GM19193 (cell line): ENCODE data around the gene C19orf81.

Experiments used
- POLR2A ChIP-seq: IDR thresholded peaks from 4 replicates; pipeline ENCODE4 v1.6.1; 2011; ENCODE audit not compliant: insufficient read depth, insufficient read length; ENCODE audit errors: extremely low read depth

C19orf81 gene

DNA sequence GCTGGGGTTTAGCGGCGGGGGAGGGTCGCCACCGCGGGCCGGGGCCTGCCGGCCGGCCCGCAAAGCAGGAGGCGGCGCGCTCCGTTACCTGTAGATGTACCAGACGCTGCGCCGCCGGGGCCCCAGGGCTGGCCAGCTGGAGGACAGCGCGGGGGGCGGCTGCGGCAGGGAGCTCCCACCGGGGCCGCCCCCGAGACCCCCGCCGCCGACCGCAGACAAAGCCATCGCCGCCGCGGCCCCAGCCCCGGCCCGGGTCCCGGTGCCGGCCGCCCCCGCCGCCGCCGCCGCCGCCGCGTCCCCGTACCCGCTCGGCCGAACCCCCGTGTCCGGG is 45.5 kb downstream of the C19orf81 start:
- no peak for TF ChIP-seq POLR2A

DNA sequence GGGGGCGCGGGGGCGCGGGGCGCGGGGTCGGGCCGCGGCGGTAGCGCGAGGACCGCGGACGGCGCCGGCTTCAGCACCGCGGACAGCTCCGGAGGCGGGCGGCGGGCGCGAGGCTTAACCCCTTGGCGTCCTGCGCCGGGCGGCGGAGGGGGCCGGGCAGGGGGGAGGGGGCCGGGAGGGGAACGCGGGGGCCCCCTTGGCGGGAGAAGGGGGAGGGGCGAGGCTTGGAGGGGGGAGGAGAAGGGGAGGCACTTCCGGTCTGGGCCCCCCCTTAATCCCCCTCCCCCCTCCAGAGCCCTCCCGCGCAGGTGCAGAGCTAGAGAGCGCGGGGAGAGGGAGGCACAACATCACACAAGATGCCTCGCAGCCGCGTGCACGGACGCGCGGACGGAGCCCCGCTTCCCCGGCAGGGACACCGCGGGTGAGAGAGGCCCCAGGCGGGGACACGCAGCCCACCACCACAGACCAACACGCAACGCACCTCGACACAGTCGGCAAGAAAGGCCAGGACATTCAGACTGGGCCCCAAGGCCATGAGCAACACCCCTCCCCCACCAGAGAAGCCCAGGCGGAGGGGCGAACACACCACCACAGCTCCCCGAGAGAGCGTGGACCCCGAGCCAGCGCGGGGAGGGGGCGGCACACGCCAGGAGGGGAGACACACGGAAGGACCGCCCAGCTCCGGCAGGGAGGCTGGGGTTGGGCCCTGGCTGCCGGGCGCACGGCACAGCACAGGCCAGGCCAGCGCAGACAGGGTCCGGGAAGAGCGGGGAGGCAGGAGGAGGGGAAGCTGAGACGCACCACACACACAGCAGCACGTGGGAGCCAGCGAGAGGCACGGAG is 46.2 kb downstream of the C19orf81 start:
- no peak for TF ChIP-seq POLR2A

DNA sequence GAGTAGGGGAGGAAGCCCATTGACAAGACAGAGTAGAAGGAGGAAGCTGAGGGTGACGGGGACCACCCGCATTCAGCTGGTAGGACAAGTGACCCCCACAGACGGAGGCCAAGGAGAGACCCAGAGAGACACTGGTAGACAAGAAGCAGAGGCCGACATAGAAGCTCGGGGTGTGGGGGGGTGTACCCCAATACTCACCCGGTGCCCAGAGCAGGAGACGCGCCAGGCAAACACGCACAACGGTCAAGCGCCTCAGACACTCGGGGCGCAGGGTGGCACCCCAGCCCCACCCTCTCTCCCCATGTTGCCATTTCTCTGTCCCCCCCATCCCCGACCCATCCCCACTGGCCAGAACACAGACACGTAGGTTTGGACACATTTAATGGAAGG is 46.8 kb downstream of the C19orf81 start:
- TF ChIP-seq POLR2A = no peak

DNA sequence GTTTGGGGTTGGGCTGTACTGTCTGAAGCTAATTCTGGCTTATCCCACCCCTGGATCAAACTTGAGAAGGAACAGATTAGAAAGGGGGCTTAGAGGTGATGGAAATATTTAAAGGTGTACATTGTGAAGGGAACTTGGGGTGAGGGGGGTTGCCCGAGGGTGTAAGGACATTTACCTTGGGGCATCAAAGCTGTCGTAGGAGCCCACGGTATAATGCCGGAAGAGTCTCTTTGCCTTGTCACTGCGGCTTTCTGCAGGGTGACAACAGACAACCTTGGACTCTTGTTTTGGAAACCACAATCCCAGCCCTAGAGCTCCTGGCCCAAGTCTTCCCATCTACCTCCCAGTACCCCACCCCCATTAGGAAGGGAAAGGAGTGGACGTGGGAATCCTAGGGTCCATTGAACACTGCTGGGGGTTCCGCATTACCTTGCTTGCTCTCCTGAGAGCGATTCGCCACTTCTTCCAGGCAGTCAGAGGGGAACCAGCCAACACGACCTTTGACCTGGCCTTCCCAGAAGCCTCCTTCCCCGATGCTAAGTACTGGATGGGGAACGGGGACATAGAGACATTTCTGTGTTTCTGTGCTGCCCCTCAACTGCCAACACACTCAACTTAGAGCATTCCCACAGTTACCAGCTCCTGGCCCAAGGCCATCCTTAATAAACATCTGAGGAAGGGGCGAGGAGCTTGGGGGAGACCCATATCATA is 48.3 kb downstream of the C19orf81 start:
- TF ChIP-seq POLR2A = no peak

DNA sequence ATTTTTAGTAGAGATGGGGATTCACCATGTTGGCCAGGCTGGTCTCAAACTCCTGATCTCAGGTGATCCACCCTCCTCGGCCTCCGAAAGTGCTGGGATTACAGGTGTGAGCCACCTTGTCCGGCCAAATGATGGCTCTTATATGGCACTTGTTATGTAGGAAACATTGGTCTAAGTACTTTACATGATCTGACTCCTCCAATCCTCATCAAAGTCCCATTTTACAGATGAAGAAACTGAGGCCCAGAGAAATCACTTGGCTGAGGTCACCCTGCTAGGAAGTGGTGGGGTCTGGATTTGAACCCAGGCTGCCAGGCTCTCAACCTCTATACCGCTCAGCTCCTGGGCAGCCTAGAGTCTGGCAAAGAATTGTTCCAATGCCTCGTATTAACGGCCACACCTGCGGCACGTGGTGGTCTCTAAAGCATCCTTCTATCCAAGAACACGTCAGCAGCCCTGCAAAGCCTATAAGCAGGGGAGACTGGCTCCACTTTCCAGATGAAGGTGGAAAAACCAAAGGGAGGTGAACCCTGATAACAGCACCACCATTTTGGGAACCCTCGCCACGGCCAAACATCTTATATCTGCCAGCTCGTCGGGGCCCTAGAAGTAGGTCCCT is 52.2 kb downstream of the C19orf81 start:
- no peak for TF ChIP-seq POLR2A

DNA sequence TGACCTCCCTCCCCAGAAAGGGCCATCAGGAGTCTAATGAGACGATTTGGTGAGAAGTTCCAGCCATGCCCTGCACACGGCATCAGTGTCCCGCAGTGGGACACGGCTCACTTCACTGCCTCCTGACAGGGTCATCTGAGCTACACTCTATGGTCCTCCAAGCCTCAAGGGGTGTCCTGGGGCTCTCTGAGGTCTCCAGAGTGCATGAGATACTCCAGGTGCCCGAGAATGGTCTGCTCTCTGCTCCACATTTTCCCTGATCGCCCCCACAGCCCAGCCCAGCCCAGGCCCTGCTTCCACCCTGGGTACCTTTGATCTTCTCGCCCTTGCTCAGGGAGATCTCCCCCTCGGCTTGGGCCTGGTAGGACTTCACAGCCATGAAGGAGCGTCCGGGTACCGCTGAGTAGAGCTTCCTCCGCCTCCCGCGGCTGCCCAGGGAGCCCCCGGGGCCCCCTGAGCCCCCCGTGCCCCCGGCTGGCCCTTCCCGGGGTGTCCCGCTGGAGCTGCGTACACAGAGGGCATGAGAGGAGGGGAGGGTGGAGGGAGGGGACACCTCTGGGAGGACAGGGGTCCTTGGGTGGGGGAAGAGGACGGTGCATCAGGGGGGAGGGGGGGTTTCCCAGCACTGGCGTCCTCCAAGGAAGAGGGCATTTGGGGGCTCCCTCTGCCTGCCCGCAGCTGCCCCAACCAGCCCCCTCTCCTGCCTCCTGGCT is 53.1 kb downstream of the C19orf81 start:
- TF ChIP-seq POLR2A = no peak

DNA sequence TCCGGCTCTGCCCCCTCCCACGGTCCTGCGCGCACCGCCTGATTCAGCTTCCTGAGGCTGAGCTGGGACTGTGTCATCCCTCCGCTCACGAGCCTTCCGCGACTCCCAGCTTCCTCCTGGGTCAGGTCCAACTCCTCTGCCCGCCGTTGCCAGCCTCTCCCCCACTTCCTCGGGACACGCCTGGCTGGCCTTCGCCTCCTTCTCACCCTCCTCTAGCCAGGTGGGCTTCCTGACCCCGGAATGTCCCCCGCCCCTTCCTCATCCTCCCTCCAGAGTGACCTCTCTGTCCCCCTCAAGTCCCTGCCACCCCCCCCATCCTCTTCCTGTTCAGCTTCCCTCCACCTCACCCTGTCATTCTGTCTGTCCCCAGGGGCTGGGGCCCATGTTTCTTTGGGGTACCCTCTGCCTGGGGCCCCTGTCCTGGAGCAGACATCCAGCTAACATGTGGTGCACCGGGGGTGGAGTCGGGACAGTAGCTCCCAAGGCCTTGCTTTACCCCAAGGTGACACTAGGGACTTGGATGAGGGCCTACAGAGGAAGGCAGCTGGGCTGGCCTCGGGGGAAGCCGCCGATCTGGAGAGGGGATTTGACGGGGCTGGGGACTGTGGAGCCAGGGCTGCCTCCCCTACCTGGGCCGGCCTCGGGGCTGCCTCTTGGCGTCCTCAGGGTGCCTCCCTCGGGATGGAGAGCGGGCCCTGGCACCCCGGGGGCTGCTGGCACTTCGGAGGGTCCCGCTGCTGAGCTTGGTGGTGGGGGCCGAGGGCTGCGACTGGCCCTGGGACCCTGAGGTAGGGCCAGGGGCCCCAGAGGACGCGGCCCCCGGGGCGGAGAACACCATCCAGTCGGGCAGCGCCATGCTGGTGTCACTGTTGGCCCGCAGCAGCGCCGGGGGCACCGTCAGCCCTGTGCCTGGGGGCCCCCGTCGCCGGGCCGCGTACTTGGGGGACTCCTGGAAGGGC is 53.9 kb downstream of the C19orf81 start:
- TF ChIP-seq POLR2A = no peak

DNA sequence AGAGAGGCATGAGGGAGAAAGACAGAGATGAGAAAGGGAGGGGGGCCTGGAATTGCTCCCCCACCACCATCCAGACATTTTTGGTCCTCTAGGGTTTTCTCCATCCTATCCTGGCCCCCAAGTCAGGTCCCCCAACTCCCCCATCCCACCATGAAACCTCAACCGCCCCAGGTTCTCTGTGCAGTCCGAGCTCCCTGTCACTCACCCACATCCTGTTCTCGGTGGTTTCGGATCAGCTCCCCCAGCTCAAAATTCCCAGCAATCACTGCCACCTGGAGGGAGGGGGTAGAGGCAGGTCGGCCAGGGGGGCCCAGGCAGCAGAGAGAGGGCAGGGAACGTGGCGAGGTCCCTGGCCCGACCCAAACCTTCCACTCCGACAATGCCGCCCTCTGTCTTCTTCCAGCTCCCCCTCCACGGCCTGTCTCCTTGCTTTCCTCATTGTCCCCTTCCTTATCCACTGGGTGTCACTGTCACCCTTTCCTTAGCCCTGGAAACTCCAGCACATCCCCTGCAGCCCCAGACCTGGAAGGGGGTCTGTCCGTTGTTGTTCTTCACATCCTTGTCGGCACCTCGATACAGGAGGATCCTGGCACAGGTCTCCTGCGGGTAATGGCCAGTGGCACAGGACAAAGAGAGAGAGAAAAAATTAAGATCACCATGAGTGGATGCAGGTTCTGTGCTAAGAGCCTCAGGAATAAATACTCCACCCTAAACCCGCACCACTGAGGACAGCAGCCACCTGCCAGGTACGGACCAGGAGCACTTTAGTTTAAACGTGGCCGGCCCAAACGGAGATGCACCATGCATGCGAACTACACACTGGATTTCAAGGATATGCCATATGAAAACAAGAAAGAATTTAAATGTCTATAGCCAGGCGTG is 54.9 kb downstream of the C19orf81 start:
- TF ChIP-seq POLR2A = no peak

DNA sequence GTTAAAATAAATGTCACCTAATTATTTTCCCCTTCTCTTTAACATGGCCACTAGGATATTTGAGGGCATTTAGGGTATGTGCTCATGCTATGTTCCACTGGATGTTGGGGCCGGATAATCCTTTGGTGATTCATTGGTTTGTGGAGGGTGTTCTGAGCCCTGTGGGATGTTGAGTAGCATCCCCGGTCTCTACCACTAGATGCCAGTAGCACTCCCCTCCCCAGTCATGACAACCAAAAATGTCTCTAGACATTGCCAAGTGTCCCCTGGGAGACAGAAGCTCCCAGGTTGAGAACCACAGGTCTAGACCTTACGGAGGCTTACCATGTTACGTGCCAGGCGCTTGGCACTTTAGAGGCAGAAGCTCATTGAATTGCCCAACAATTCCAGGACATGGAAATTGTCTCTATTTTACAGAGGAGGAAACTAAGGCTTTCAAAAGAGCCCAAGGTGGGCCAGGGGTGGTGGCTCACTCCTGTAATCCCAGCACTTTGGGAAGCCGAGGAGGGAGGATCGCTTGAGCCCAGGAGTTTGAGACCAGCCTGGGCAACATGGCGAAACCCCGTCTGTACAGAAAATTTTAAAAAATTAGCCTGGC is 56.3 kb downstream of the C19orf81 start:
- TF ChIP-seq POLR2A = no peak

DNA sequence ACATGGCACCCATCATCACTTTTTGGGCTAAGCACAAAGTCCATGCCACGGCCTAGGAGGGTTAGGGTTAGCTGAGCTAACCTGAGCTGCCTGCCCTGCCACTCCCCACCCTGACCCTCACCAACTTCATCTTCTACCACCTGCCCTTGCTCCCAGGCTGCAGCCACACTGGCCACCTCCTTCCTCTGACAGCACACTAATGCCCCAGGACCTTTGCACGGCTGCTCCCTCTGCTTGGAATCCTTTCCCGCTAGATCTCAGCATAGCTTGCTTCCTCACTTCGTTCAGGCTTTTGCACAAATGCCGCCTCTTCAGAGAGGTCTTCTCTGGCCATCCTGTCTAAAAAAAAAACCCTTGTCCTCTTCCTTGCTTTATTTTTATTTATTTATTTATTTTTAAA is 57.1 kb downstream of the C19orf81 start:
- TF ChIP-seq POLR2A = no peak

DNA sequence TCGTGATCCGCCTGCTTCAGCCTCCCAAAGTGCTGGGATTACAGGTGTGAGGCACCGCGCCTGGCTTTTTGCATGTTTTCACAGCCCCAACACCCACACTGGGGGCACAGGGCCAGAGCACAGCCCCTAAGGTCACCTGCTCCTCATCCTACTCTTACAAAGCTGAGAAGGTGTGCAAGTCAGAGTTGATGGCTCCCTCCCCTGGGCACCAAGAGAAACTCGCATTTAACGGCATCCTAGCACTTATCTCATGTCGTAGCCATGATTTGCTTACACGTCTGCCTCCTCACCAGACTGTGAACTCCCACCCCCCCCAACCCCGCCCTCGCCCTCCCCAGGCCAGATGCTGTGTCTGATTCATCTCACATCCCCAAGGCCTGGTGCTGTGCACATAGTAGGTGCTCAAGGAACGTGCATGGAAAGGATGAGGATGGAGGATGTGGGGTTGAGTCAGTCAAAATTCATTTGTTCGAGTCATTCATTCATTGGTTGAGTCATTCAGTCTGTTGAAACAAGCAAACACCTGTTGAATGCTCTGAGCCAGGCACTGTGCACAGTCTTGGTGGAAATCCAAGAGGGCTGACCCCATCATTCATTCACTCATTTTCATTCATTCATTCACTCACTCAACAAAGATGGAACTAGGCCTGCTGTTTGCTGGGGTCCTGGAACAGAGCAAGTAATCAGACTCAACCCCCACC is 59.1 kb downstream of the C19orf81 start:
- no peak for TF ChIP-seq POLR2A
